GM12878 (cell line): Measurements from ENCODE around the gene PLK1.

Source experiments
- CTCF ChIP-seq, 3 experiments: IDR thresholded peaks in 2 of 3; conservative IDR thresholded peaks in 1 of 3; 2 replicates each; pipeline ENCODE4 v1.5.1; 2011; ENCODE audit warnings: low read depth in 3 of 3, low read length in 3 of 3, mild to moderate bottlenecking in 3 of 3, control low read depth in 2 of 3, moderate library complexity in 2 of 3, inconsistent platforms in 1 of 3, mixed read lengths in 1 of 3; ENCODE audit not compliant: control insufficient read depth in 2 of 3, insufficient read depth in 1 of 3; ENCODE audit errors: extremely low read depth in 1 of 3
- EZH2 ChIP-seq: IDR thresholded peaks from 2 replicates; pipeline ENCODE4 v1.6.1; 2012; ENCODE audit warnings: low read depth, mild to moderate bottlenecking, control low read depth, inconsistent platforms, low read length, borderline replicate concordance; ENCODE audit not compliant: control insufficient read depth
- HDAC2 ChIP-seq: fragments of 200-600 bp; sonication (generic); IDR thresholded peaks from 2 replicates; pipeline ENCODE4 v1.6.1; 2017
- KDM1A ChIP-seq: fragments of 200-600 bp; sonication (generic); IDR thresholded peaks from 2 replicates; pipeline ENCODE4 v1.6.1; 2016; ENCODE audit warnings: borderline replicate concordance
- MYB ChIP-seq: fragments of 150-350 bp; IDR thresholded peaks from 2 replicates; pipeline ENCODE4 v1.6.1; 2014; ENCODE audit warnings: mild to moderate bottlenecking, low read depth, low read length, borderline replicate concordance
- NBN ChIP-seq: fragments of 450-650 bp; IDR thresholded peaks from 2 replicates; pipeline ENCODE4 v1.6.1; 2016
- NFYB ChIP-seq: IDR thresholded peaks from 2 replicates; pipeline ENCODE4 v1.6.1; 2011; ENCODE audit warnings: low read depth, mild to moderate bottlenecking, low read length, improper control_type of control experiment, moderate library complexity; ENCODE audit not compliant: insufficient read depth
- POLR2A ChIP-seq: IDR thresholded peaks from 2 replicates; pipeline ENCODE4 v1.6.1; 2011; ENCODE audit warnings: low read depth, mild to moderate bottlenecking, low read length
- RAD21 ChIP-seq: IDR thresholded peaks from 2 replicates; pipeline ENCODE4 v1.6.1; 2011; ENCODE audit warnings: mild to moderate bottlenecking, low read depth, low read length, moderate library complexity; ENCODE audit not compliant: insufficient read depth
- RBBP5 ChIP-seq: fragments of 200-600 bp; sonication (generic); conservative IDR thresholded peaks from 2 replicates; pipeline ENCODE4 v1.6.1; 2016
- RELA ChIP-seq: fragments of 450-650 bp; IDR thresholded peaks from 2 replicates; pipeline ENCODE4 v1.8.0; 2014; ENCODE audit warnings: borderline replicate concordance; ENCODE audit not compliant: partially characterized antibody
- SMAD5 ChIP-seq: IDR thresholded peaks from 2 replicates; pipeline ENCODE4 v1.6.1; 2016; ENCODE audit warnings: antibody characterized with exemption, low read depth
- TF ChIP-seq, protein P1 (sequence below): IDR thresholded peaks from 2 replicates; pipeline ENCODE4 v1.6.1; 2011; ENCODE audit warnings: mild to moderate bottlenecking, low read depth, low read length, moderate library complexity; ENCODE audit not compliant: insufficient replicate concordance
- TF ChIP-seq, protein P2 (sequence below): fragments of 450-650 bp; IDR thresholded peaks from 2 replicates; pipeline ENCODE4 v1.6.1; 2017; ENCODE audit warnings: borderline replicate concordance

DNA sequence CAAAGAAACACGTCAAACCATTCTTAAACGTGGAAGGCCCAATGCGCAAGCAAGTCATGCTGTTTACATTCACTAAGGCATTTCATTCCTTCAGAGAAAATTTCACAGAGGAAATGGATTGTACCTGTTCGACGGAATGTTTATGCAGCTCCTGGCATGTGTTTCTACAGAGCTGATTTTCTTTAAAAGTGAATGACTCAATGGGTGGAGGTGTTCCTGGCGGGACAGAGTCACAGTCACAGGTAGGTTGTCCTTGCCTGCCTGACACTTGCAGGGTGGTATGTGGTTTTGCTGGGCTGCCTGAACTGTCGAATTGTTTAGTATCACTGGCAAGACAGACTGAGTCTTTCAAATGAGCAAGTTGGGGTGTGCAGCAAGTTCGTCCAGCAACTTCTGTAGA, 49.2 kb upstream of the PLK1 start:
- no peak for TF ChIP-seq SMAD5
- TF ChIP-seq KDM1A, result no peak
- no peak for TF ChIP-seq NBN
- no peak for TF ChIP-seq CTCF (IDR thresholded peaks at IDR 0.05 in 2 of 3, conservative IDR thresholded peaks at IDR 0.05 in 1 of 3; ENCODE audit: control insufficient read depth in 2 of 3, extremely low read depth in 1 of 3, insufficient read depth in 1 of 3, low read depth in 3 of 3, low read length in 3 of 3)
- no peak for TF ChIP-seq RELA
- TF ChIP-seq RBBP5, result no peak
- no peak for TF ChIP-seq POLR2A
- no peak for TF ChIP-seq RAD21
- TF ChIP-seq EZH2, result no peak
- TF ChIP-seq, protein P1, sequence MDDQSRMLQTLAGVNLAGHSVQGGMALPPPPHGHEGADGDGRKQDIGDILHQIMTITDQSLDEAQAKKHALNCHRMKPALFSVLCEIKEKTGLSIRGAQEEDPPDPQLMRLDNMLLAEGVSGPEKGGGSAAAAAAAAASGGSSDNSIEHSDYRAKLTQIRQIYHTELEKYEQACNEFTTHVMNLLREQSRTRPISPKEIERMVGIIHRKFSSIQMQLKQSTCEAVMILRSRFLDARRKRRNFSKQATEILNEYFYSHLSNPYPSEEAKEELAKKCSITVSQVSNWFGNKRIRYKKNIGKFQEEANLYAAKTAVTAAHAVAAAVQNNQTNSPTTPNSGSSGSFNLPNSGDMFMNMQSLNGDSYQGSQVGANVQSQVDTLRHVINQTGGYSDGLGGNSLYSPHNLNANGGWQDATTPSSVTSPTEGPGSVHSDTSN, result no peak
- TF ChIP-seq, protein P2, sequence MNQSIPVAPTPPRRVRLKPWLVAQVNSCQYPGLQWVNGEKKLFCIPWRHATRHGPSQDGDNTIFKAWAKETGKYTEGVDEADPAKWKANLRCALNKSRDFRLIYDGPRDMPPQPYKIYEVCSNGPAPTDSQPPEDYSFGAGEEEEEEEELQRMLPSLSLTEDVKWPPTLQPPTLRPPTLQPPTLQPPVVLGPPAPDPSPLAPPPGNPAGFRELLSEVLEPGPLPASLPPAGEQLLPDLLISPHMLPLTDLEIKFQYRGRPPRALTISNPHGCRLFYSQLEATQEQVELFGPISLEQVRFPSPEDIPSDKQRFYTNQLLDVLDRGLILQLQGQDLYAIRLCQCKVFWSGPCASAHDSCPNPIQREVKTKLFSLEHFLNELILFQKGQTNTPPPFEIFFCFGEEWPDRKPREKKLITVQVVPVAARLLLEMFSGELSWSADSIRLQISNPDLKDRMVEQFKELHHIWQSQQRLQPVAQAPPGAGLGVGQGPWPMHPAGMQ, result no peak
- TF ChIP-seq NFYB, result no peak
- no peak for TF ChIP-seq MYB
- TF ChIP-seq HDAC2, result no peak
